ENCODE data around the gene LSP1.

DNA sequence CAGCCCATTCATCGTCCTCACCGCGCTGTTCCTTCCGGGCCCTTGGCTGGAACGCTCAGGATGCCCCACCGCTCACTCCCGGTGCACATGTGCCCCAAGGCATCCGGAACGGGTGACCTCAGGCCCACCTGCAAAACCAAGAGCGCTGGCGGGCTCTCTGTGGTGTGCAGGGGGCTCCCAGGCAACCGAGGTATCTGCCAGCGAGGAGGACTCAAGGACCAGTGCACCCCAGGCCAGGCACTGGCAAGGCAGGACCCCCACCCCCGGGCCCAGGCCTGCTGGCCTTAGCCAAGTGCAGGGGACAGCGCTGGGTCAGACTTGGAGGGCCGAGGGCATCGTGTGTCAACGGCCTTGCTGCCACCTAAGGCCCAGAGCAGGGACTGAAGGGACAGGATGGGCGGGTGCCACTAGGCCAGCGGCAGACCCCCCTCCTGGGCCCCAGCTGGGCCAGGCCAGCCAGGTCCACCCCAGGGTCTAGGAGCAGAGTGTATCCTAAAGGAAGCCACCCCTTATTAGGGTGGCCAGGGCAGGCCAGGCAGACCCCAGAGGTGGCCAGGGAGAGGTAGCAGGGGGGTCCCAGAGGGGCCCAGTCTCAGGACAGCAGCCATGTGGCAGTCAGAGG lies 75.1 kb downstream of the LSP1 start:
- TF ChIP-seq FOXM1 (IDR thresholded peaks at IDR 0.05; ENCODE audit: borderline replicate concordance, low read depth) (no peak), CEBPB (IDR thresholded peaks at IDR 0.05) (no peak), TAF1 (IDR thresholded peaks at IDR 0.05; ENCODE audit: low read depth) (no peak), NFIC (IDR thresholded peaks at IDR 0.05) (no peak), EP300 (IDR thresholded peaks at IDR 0.05; ENCODE audit: borderline replicate concordance) (no peak), RAD21 (IDR thresholded peaks at IDR 0.05; ENCODE audit: low read depth) (no peak), YY1 (IDR thresholded peaks at IDR 0.05; ENCODE audit: low read depth) (no peak), MAX (IDR thresholded peaks at IDR 0.05) (no peak), EGR1 (IDR thresholded peaks at IDR 0.05) (no peak), ZBTB7A (IDR thresholded peaks at IDR 0.05; ENCODE audit: low read depth) (no peak), TCF12 (IDR thresholded peaks at IDR 0.05; ENCODE audit: low read depth) (no peak), TEAD4 (IDR thresholded peaks at IDR 0.05) (no peak)
- TF ChIP-seq, protein P1, sequence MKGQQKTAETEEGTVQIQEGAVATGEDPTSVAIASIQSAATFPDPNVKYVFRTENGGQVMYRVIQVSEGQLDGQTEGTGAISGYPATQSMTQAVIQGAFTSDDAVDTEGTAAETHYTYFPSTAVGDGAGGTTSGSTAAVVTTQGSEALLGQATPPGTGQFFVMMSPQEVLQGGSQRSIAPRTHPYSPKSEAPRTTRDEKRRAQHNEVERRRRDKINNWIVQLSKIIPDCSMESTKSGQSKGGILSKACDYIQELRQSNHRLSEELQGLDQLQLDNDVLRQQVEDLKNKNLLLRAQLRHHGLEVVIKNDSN (IDR thresholded peaks at IDR 0.05) = no peak
- TF ChIP-seq, protein P2, sequence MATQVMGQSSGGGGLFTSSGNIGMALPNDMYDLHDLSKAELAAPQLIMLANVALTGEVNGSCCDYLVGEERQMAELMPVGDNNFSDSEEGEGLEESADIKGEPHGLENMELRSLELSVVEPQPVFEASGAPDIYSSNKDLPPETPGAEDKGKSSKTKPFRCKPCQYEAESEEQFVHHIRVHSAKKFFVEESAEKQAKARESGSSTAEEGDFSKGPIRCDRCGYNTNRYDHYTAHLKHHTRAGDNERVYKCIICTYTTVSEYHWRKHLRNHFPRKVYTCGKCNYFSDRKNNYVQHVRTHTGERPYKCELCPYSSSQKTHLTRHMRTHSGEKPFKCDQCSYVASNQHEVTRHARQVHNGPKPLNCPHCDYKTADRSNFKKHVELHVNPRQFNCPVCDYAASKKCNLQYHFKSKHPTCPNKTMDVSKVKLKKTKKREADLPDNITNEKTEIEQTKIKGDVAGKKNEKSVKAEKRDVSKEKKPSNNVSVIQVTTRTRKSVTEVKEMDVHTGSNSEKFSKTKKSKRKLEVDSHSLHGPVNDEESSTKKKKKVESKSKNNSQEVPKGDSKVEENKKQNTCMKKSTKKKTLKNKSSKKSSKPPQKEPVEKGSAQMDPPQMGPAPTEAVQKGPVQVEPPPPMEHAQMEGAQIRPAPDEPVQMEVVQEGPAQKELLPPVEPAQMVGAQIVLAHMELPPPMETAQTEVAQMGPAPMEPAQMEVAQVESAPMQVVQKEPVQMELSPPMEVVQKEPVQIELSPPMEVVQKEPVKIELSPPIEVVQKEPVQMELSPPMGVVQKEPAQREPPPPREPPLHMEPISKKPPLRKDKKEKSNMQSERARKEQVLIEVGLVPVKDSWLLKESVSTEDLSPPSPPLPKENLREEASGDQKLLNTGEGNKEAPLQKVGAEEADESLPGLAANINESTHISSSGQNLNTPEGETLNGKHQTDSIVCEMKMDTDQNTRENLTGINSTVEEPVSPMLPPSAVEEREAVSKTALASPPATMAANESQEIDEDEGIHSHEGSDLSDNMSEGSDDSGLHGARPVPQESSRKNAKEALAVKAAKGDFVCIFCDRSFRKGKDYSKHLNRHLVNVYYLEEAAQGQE (IDR thresholded peaks at IDR 0.05; ENCODE audit: low read depth) = no peak

All from Ishikawa (cell line).